IPS-11a (cell line): Measurements from ENCODE around the gene MATK.

Source experiments
- H3K4me3 ChIP-seq: one replicate; pipeline ENCODE4 v1.5.1; 2013; ENCODE audit warnings: low read depth, low read length, control low read depth

The MATK gene

DNA sequence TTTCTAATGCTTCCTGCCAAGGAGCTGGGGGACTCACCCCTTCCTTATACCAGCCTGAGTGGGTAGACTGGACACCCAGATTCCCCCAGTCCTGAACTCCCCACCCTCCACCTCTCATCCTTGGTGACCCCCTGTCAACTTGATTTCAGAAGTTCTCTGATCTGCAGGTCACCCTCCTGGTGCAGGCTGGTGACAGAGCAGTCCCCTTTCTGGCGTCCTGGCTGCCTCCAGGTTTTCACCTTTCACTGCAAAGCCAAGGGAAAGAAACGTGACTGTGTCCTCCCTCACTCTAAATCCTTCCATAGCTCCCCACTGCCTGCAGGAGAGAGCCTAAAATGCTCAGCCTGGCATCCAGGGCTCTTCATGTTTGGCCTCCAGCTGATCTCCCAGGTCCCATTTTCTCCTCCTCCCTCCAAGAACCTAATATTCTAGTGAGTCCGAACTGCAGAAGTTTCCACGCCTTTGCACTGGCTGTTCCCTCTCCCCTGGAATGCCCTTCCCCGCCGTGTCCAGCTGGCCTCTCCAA is 4.1 kb upstream of the MATK start:
- H3K4me3 ChIP-seq: no peak overlapping the region

- no peak overlapping the region for H3K4me3 ChIP-seq
These were observed 3.0 kb upstream of the MATK start for GRCh38 chr19:3788996-3789778.

- H3K4me3 ChIP-seq: peak overlapping the region; percentile 73
These were observed 687 bp downstream of the MATK start for GRCh38 chr19:3785451-3785937.

DNA sequence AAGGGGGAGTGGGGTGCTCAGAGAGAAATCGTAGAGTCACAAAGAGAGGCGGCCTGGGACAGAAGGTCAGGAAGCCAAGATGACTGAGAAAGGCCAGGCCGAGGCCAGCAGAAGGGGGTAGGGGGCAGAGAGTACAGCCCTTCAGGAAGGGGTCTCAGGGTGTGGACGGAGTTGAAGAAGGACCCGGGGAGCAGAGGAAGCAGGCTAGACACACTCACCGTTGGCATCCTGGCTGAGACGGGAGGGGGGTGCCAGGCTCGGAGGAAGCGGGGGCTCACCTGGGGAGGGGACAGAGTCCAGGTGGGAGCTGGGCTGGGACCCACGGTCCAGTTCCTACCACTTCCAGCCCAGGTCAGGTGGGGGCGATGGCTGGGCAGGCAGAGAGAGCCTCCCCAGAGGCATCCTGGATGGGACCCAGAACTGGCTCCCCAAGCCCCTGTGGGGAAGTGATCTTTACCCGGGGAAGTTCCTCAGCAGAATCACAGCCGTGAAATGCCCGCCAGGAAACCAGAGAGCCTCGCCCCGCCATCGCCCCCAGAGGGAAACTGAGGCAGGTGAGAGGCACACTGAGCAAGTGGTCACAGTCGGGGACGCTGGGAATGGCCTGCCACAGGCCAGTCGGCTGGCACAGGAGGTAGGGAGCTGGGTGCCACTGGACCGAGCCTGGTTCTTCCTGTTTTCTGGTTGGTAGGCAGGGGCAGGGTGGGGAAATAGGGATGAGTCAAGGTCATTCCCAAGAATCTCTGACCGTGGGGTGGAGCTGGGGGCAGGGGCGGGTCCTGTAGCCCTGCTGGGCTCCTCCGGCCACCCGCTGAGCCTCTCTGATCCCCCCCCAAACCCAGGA is 1.4 kb downstream of the MATK start:
- peak overlapping the region; percentile 73 for H3K4me3 ChIP-seq

DNA sequence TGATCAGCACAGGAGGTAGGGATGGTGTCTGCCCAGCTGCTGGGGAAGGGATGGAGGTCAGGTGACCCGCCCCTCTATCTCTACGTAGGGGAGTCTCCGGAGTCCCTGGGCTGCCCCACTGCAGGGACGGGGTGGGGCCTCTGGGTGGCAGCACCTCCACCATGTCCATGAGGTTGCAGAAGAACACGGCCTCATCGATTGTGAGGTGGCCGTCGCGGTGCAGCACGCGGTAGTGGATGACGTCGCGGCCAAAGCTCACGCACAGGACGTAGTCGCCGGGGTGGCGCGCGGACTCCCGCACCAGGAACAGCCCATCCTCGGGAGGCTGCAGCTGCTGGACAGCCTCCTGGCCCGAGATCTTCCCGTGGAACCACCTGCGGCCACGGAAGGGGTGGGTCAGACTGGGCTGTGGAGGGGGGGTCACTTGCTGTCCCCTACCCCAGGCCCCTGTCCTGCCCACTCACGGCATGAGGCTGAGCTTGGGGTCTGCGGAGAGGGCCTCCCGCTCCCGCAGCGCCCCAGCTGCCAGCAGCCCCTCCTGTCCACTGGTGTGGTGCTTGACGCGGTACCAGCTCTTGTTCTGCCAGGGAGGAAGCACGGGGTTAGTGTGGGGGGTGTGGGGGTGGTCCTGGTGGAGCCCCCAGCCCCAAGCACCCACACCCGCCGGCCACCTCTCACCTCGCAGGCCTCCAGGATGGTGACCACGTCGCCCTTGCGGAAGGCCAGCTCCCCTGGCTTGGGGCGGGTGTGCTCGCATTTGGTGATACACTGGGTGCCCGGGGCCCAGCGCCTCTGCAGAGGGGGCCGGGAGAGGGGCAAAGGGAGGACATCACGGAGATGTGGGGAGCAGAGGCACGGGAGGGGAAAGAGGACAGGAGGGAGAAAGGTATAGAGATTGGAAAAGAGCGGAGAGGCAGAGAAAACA is 2.3 kb downstream of the MATK start:
- H3K4me3 ChIP-seq: no peak overlapping the region

DNA sequence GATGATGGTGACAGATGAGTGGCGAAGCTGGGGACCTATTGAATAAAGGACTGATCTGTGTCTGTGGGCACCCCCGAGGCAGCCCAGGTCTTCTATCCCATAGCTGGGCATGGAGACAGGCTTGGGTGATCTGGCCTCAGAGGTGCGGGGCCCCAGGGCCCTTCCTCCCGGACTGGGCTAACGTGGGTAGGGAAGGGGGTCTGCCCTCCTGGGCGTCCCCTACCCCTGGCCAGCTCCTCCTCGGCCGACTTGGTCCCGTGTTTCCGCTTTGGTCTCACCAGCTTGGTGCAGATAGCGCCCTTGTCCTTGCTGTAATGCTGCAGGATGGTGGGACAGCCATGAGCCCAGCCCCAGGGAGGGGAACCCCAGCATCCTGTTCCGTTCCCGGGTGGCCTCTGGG is 3.3 kb downstream of the MATK start:
- no peak overlapping the region for H3K4me3 ChIP-seq

- H3K4me3 ChIP-seq: no peak overlapping the region
These were observed 3.9 kb downstream of the MATK start for GRCh38 chr19:3782330-3782729.

- no peak overlapping the region for H3K4me3 ChIP-seq
These were observed 4.6 kb downstream of the MATK start for GRCh38 chr19:3781603-3782002.

- H3K4me3 ChIP-seq: no peak overlapping the region
These were observed 5.3 kb downstream of the MATK start for GRCh38 chr19:3780786-3781304.

DNA sequence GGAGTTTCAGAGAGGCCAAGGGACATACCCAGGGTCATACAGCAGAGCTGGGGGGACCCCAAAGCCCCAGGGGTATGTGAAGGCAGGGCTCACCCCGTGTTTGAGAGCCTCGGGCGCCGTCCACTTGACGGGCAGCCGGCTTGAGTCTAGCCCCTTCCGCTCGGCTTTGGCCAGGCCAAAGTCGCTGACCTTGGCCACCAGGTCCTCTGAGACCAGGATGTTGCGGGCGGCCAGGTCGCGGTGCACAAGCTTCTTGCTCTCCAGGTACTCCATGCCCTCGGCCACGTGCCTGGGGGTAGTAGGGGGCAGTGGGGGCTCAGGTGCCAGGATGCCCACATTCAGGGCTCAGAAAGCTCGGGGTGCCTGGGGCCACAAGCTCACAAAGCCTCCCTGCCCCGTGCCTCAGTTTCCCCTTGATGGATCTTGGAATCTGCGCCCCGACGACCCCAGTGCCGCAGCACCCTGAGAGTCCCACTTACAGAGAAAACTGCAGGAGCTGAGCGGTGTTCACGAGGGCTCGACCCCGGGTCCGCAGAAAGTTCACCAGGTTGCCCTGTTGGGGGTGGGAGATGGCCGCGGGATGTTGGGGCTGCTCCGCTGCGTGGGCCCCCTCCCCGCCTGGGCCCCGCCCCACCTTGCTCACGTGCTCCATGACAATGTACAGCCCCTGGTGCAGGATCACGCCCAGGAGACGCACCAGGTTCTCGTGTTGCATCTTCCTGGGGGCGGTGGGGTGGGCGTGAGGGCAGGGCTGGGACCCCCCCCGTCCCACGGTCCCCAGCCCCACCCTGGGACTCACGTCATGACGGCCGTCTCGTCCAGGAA is 7.1 kb downstream of the MATK start:
- no peak overlapping the region for H3K4me3 ChIP-seq

- no peak overlapping the region for H3K4me3 ChIP-seq
These were observed 7.9 kb downstream of the MATK start for GRCh38 chr19:3778104-3778867.

GRCh38 chr19:3776479-3777040 is 9.6 kb downstream of the MATK start:
- H3K4me3 ChIP-seq: no peak overlapping the region

DNA sequence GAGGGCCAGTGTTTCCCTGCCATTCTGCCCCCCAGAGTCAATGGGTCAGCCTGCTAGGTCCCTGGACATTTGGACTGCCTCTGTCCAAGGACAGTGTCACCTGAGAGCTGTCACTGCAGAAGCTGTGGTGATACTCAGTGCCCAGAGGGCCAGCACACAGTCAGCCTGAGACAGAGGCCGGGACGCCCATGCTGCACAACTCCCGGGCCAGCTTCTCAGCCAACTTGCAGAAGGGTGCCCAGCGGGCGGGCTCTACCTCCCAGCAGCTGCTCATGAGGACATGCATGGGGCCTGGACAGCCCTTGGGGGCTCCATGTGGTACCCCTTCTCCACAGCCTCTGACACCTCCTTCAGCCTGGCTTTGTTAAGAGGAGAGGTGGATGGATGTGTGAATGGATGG is 10.3 kb downstream of the MATK start:
- no peak overlapping the region for H3K4me3 ChIP-seq

- no peak overlapping the region for H3K4me3 ChIP-seq
These were observed 10.8 kb downstream of the MATK start for GRCh38 chr19:3775374-3775711.

GRCh38 chr19:3774621-3775373 is 11.4 kb downstream of the MATK start:
- H3K4me3 ChIP-seq: no peak overlapping the region

- H3K4me3 ChIP-seq: no peak overlapping the region
These were observed 12.2 kb downstream of the MATK start for GRCh38 chr19:3773814-3774515.

- H3K4me3 ChIP-seq: no peak within 1 kb of the TSS
These were observed 14.2 kb downstream of the MATK start, which contains the start of gene RAX2 for GRCh38 chr19:3771906-3772455. TSS of gene RAX2 (minus strand) at chr19:3772228. CDS start at chr19:3771742, 486 bp downstream.
